Left colon (tissue), 2 donors: ENCODE measurements around the gene TM7SF3. TPM values are rescaled to one million over a fixed set of nuclear protein-coding genes. Genes with fewer than 3 reads are reported as not detected.

Source experiments
- ATAC-seq: fragments of 200-7000 bp; cut with Tn5 transposase; one replicate; pipeline ENCODE4 v1.9.1; 2020; ENCODE audit warnings: mild to moderate bottlenecking, moderate library complexity
- DNase-seq, 2 donors: peaks; one replicate each; pipeline ENCODE4 v3.0.0-alpha.2; 2020
- intact Hi-C, 2 donors: fragments of 100-400 bp; cut with DNase I in 1 of 2; cut with micrococcal nuclease in 1 of 2; formaldehyde crosslinking; loops; one replicate each; pipeline versions ENCODE4 v1.11.2 to v1.14.0; 2022; cut with DNase I, micrococcal nuclease
- total RNA-seq, 2 donors: library from RNA; stranded (reverse); fragmentation: NEBNext Ultra II Directional; extraction: Animal tissue kit (Norgen Biotek cat#: 25700); gene quantifications; one replicate each; pipeline ENCODE4 v1.2.1, GENCODE V29; 2021
- donor health status: DM: no; HTN: no; CAD: no.
- donor health status: DM: yes; HTN: yes; CAD: no.

The TM7SF3 gene
- total RNA-seq, 2 donors from 2014 or later: 45.2 to 48.3 TPM

GRCh38 chr12:26939192-26939832 lies 74.9 kb downstream of the TM7SF3 start:
- intact Hi-C loops: loop anchor here in 1 of 2 donors (5.0 kb wide), 1 partner anchor 73 kb away; the partner anchor contains the start of gene TM7SF3
- ATAC-seq (no peak), DNase-seq (no peak)

DNA sequence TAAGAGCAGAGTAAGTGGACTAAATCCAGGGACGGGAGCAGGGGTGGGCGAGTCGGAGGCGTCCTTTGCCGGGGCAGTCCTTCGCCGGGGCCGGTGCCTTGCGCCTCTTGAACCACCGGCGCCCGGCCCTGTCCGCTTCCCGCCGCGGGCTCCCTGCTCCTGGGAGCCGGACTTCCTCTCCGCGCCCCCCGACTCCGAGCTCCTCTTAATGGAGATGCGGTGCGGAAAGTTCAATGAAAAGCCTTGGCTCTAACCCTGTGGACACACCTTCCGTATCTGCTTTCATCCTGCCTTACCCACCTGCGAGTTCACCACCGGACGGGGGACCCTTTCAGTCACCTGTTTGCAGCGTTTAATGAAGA lies 75.5 kb downstream of the TM7SF3 start:
- ATAC-seq (peak; percentile 26), DNase-seq (peak in 1 of 2 donors; percentile 30)
- intact Hi-C loops: loop anchor here in 1 of 2 donors (5.0 kb wide), 1 partner anchor 74 kb away; the partner anchor contains the start of gene TM7SF3

GRCh38 chr12:26937863-26938700 lies 76.1 kb downstream of the TM7SF3 start, which contains the start of the genes FGFR1OP2 and INTS13:
Gene FGFR1OP2, plus strand, starts transcription at chr12:26938470. Its CDS starts 15,689 bp downstream, at chr12:26954159.
Gene INTS13, minus strand, starts transcription at chr12:26937981. Its CDS starts 1,178 bp downstream, at chr12:26936803.
- DNase-seq (peak; percentile 99), ATAC-seq (peak; percentile 93)
- intact Hi-C loops: loop anchor here in 1 of 2 donors (5.0 kb wide), 1 partner anchor 74 kb away; the partner anchor contains the start of gene TM7SF3

GRCh38 chr12:26937443-26937862 lies 76.7 kb downstream of the TM7SF3 start:
- intact Hi-C loops: loop anchor here in 1 of 2 donors (5.0 kb wide), 1 partner anchor 75 kb away; the partner anchor contains the start of gene TM7SF3
- ATAC-seq (no peak), DNase-seq (no peak)

- intact Hi-C loops: loop anchor here in 1 of 2 donors (5.0 kb wide), 1 partner anchor 76 kb away; the partner anchor contains the start of gene TM7SF3
- DNase-seq: no peak
- ATAC-seq: no peak
Observed at GRCh38 chr12:26936559-26937442, 77.4 kb downstream of the TM7SF3 start.

DNA sequence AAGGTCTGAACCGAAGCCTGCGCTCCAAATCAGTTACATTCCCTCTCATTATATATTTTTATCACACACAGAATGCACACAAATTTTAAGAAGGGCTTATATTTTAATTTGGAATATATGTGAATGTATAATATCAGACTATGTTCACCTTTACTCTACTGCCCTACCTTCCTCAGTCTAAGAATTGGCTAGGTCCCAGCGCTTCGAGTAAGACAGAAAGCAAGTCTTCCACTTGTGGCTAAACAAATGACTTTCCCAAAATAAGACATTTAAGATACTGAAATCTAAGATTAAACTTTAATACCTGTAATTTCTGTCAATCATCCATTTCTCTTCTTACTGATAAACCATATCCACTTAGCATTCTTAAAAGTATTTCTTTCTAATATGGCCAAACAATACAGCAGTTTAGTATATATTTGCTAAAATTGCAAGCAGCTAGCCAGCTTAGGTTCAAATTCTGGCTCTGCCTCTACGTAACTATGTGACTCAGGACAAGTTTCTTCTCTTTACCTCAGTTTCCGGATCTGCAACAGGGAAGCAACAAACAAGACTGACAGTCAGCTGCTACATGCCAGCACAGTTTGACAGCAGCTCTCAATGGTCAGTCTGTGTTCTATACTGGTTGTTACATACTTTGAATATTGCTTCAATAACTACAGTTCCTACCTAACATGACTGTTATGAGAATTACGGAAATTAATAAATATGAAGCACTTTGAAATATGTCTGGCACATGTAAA lies 78.4 kb downstream of the TM7SF3 start:
- ATAC-seq: no peak
- intact Hi-C loops: loop anchor here in 1 of 2 donors (5.0 kb wide), 1 partner anchor 76 kb away; the partner anchor contains the start of gene TM7SF3
- no peak for DNase-seq

DNA sequence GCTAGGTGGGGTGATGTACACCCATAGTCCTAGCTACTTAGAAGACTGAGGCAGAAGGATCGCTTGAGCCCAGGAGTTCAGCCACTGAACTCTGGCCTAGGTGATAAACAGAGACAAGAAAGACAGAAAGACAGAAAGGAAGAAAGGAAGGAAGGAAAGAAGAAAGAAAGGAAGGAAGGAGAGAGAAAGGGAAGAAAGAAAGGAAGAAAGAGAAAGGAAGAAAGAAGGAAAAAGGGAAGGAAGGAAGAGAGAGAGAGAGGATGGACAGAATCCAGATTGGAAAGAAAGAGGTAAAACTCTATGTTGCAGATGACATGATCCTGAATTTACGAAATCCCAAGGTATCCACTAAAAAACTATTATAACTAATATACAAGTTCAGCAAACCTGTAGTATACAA lies 84.6 kb downstream of the TM7SF3 start:
- DNase-seq (no peak), ATAC-seq (no peak)
- intact Hi-C loops: no loop called here

GRCh38 chr12:26928661-26929060 lies 85.5 kb downstream of the TM7SF3 start:
- intact Hi-C loops: no loop called here
- ATAC-seq: no peak
- DNase-seq: no peak

Other genes with a start within 250 kb of the TM7SF3 start
- gene ITPR2, start 181.2 kb downstream of the TM7SF3 start, total RNA-seq: 10 to 100 TPM; 31.3 to 31.7 TPM
- 10 to 100 TPM; 11.5 to 12.9 TPM for gene INTS13, start 76.4 kb downstream of the TM7SF3 start, total RNA-seq
- 10 to 100 TPM; 24.6 to 31.5 TPM for gene FGFR1OP2, start 75.9 kb downstream of the TM7SF3 start, total RNA-seq
- 10 to 100 TPM; 34.0 to 41.5 TPM for gene MED21, start 8.2 kb upstream of the TM7SF3 start, total RNA-seq
- not detected for gene C12orf71, start 68.2 kb upstream of the TM7SF3 start, total RNA-seq
- gene STK38L, start 229.9 kb upstream of the TM7SF3 start, total RNA-seq: 10 to 100 TPM; 34.2 to 67.7 TPM